Chondrocyte (in vitro differentiated cells): ENCODE data around the gene PGLYRP4. TPM values are rescaled to one million over a fixed set of nuclear protein-coding genes. Genes with fewer than 3 reads are reported as not detected.

ENCODE experiments used
- DNase-seq: peaks from one replicate; pipeline ENCODE4 v3.0.0; 2021; ENCODE audit warnings: mixed read lengths, low spot score
- H3K27ac Mint-ChIP-seq: one replicate; pipeline ENCODE4 v1.8.0; 2021; ENCODE audit warnings: mild to moderate bottlenecking, moderate library complexity, mixed read lengths; ENCODE audit not compliant: unreplicated experiment
- H3K27me3 Mint-ChIP-seq: 2 replicates; pipeline ENCODE4 v1.8.0; 2021; ENCODE audit warnings: low read depth, mixed read lengths
- H3K36me3 Mint-ChIP-seq: 2 replicates; pipeline ENCODE4 v1.8.0; 2021; ENCODE audit warnings: low read depth, mixed read lengths
- H3K4me1 Mint-ChIP-seq: 2 replicates; pipeline ENCODE4 v1.8.0; 2021; ENCODE audit warnings: low read depth, mild to moderate bottlenecking, mixed read lengths
- H3K4me3 Mint-ChIP-seq: one replicate; pipeline ENCODE4 v1.8.0; 2021; ENCODE audit warnings: mild to moderate bottlenecking, moderate library complexity, mixed read lengths; ENCODE audit not compliant: unreplicated experiment
- H3K9me3 Mint-ChIP-seq: 2 replicates; pipeline ENCODE4 v1.8.0; 2021; ENCODE audit warnings: low read depth, mixed read lengths
- total RNA-seq: library from RNA; stranded (reverse); gene quantifications from 3 replicates; pipeline ENCODE4 v1.2.1, GENCODE V29; 2021
- TF ChIP-seq, protein P1 (sequence below): fragments of 200-600 bp; sonication (generic); IDR thresholded peaks from 2 replicates; pipeline ENCODE4 v1.5.0; 2021; ENCODE audit warnings: antibody characterized with exemption, mild to moderate bottlenecking, moderate library complexity

The PGLYRP4 gene
- total RNA-seq, 1 donor from 2014 or later = not detected

DNA sequence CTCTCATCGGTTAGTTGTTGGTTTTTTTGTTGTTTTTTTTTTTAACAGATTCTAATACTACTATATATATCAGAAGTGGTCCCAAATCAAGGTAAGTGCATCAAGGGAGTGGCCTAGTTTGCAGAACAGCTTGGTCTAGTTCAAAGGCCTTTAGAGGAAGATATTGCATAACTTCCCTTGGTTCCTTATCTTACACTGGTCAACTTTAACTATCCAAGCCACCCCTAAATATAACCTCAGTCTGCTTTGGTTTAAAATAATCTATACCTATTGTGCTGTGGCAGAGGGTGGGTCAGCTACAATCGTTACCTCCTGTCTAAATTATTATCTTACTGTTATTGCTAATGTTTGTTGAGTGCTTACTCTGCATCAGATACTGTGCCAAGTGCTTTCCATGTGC is 19.9 kb upstream of the PGLYRP4 start:
- no peak overlapping the region for H3K4me3 Mint-ChIP-seq
- no peaks in the 10 kb centered on the region for H3K9me3 Mint-ChIP-seq
- no peak for DNase-seq
- H3K36me3 Mint-ChIP-seq = no peaks in the 10 kb centered on the region
- H3K27ac Mint-ChIP-seq = no peak overlapping the region
- TF ChIP-seq, protein P1, sequence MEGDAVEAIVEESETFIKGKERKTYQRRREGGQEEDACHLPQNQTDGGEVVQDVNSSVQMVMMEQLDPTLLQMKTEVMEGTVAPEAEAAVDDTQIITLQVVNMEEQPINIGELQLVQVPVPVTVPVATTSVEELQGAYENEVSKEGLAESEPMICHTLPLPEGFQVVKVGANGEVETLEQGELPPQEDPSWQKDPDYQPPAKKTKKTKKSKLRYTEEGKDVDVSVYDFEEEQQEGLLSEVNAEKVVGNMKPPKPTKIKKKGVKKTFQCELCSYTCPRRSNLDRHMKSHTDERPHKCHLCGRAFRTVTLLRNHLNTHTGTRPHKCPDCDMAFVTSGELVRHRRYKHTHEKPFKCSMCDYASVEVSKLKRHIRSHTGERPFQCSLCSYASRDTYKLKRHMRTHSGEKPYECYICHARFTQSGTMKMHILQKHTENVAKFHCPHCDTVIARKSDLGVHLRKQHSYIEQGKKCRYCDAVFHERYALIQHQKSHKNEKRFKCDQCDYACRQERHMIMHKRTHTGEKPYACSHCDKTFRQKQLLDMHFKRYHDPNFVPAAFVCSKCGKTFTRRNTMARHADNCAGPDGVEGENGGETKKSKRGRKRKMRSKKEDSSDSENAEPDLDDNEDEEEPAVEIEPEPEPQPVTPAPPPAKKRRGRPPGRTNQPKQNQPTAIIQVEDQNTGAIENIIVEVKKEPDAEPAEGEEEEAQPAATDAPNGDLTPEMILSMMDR = no peak
- no peaks in the 10 kb centered on the region for H3K4me1 Mint-ChIP-seq
- peaks cover 31% of the 10 kb centered on the region for H3K27me3 Mint-ChIP-seq

DNA sequence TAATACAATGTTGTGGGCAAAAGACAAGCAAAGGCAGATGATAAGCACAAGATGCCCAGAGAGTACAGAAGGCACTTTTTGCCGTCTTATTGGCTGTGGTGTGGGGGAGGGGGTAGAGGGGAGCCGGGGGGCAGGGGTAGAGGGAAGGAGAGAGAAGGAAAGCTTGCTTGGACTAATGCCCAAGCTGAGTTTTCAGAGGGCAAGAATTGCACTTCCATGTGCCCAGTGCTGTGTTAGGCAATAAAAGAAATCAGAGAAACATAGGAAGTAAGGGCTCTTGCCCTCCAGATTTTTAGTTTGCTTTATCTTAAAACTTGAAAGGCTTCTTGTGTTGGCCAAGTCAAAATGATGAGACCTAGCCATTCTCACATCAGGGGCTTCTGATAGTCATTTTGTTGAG is 18.4 kb upstream of the PGLYRP4 start:
- TF ChIP-seq, protein P1 = no peak
- Mint-ChIP-seq H3K27me3 (peaks cover 38% of the 10 kb centered on the region), H3K36me3 (no peaks in the 10 kb centered on the region), H3K4me1 (no peaks in the 10 kb centered on the region), H3K27ac (no peak overlapping the region), H3K9me3 (no peaks in the 10 kb centered on the region), H3K4me3 (no peak overlapping the region)
- DNase-seq = no peak

DNA sequence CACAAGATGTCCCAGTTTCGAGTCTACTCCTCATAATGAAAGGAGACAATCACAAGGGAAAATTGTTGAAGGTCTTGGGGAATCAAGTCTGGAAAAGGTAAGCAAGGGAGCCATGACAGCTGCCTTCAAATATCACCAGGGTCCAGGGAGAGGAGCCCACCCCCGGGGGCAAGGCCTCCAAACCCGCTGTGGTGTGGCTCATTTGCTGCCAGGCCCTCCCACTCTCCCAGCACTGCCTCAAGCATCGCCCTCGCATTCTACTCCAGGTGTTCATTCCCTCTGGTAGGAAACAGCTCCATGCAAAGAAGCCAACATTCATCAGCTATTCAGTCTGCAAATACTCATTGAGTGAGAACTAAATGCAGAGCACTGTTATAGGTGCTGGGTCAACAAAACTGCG is 17.6 kb upstream of the PGLYRP4 start:
- Mint-ChIP-seq H3K27me3 (peaks cover 40% of the 10 kb centered on the region), H3K9me3 (no peaks in the 10 kb centered on the region), H3K4me1 (no peaks in the 10 kb centered on the region), H3K4me3 (no peak overlapping the region), H3K27ac (no peak overlapping the region), H3K36me3 (no peaks in the 10 kb centered on the region)
- TF ChIP-seq, protein P1 = no peak
- no peak for DNase-seq

DNA sequence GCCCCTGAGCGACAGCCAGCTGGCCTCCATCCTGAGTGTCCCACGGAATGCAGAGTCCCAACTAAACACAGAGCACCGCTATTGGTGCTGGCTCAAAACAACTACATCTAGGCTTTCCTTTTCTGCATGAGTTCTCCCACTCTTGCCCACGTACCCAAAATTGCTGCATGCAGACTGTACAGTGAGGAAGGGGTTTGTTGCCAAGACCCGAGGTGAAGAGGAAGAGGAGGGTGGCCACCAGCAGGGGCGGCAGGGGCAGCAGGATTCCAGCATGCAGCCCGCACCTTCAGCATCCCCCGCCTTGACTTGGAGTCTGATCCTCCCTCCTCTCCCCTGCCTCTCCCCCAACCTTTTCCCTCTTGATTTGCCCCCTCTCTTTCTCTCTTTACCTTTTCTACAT is 17.1 kb upstream of the PGLYRP4 start:
- Mint-ChIP-seq H3K9me3 (no peaks in the 10 kb centered on the region), H3K27ac (no peak overlapping the region), H3K27me3 (peaks cover 44% of the 10 kb centered on the region), H3K36me3 (no peaks in the 10 kb centered on the region), H3K4me1 (no peaks in the 10 kb centered on the region), H3K4me3 (no peak overlapping the region)
- TF ChIP-seq, protein P1 = no peak
- DNase-seq = no peak

DNA sequence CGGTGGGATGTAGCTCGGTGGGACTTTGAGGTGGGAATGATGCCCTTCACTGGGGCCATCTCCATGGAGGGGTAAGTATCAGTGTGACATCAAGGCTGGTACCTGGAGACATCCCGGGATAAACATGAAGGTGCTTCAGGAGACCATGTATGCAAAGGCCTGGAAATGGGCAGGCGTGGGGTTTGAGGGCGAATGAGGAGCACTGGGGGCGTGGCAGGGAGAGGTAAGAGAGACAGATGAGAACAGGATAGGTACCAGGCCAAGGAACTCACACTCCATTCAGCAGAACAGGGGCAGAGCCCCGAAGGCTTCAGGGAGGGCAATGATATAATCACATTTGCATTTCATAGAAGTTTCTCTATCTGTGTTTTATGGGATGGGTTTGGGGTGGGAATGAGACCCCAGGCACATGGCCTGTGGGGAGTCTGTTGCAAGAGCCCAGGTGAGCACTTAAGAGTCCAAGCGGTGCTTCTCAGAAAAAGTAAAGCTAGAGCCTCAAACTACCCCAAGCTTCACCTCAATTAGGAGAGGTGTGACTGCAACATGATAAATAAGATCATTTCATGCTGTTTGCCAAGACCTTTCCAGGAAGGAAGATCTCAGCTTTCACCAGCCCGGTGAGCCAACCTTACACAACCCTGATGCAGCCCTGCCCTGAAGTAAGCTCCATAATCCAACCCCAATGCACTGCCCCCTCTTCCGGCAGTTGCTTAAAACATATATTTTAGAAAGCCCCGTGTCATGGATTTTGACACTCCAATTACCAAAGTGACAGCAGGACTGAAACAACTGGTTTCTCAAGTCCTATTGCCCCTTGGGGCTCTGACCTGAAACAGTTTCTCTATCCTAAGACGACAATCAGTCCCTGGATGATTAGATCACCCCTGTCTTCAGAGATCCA is 16.4 kb upstream of the PGLYRP4 start:
- Mint-ChIP-seq H3K4me3 (no peak overlapping the region), H3K27ac (no peak overlapping the region), H3K4me1 (no peaks in the 10 kb centered on the region), H3K9me3 (no peaks in the 10 kb centered on the region), H3K27me3 (peaks cover 46% of the 10 kb centered on the region), H3K36me3 (no peaks in the 10 kb centered on the region)
- TF ChIP-seq, protein P1 = no peak
- DNase-seq = no peak
